Ishikawa (cell line): ENCODE data around the gene CALD1.

Experiments
- CEBPB ChIP-seq: IDR thresholded peaks from 2 replicates; pipeline ENCODE4 v1.6.1; 2012
- CREB1 ChIP-seq: IDR thresholded peaks from 2 replicates; pipeline ENCODE4 v1.6.1; 2012; ENCODE audit warnings: low read depth
- EGR1 ChIP-seq: IDR thresholded peaks from 2 replicates; pipeline ENCODE4 v1.6.1; 2012
- EP300 ChIP-seq: IDR thresholded peaks from 2 replicates; pipeline ENCODE4 v1.6.1; 2012; ENCODE audit warnings: borderline replicate concordance
- FOXM1 ChIP-seq: IDR thresholded peaks from 2 replicates; pipeline ENCODE4 v1.6.1; 2012; ENCODE audit warnings: low read depth, borderline replicate concordance
- MAX ChIP-seq: IDR thresholded peaks from 2 replicates; pipeline ENCODE4 v1.6.1; 2012
- NFIC ChIP-seq: IDR thresholded peaks from 2 replicates; pipeline ENCODE4 v1.6.1; 2012
- RAD21 ChIP-seq: IDR thresholded peaks from 2 replicates; pipeline ENCODE4 v1.6.1; 2012; ENCODE audit warnings: low read depth
- REST ChIP-seq: IDR thresholded peaks from 2 replicates; pipeline ENCODE4 v1.6.1; 2012; ENCODE audit warnings: low read depth, mild to moderate bottlenecking
- TAF1 ChIP-seq: IDR thresholded peaks from 2 replicates; pipeline ENCODE4 v1.6.1; 2012; ENCODE audit warnings: low read depth, mild to moderate bottlenecking
- TCF12 ChIP-seq: IDR thresholded peaks from 2 replicates; pipeline ENCODE4 v1.6.1; 2012; ENCODE audit warnings: low read depth
- TEAD4 ChIP-seq: IDR thresholded peaks from 2 replicates; pipeline ENCODE4 v1.6.1; 2012
- USF1 ChIP-seq: IDR thresholded peaks from 2 replicates; pipeline ENCODE4 v1.6.1; 2012
- YY1 ChIP-seq: IDR thresholded peaks from 2 replicates; pipeline ENCODE4 v1.6.1; 2012; ENCODE audit warnings: low read depth
- ZBTB7A ChIP-seq: IDR thresholded peaks from 2 replicates; pipeline ENCODE4 v1.6.1; 2012; ENCODE audit warnings: low read depth

CALD1 gene

GRCh38 chr7:134890246-134891240, 111.1 kb downstream of the CALD1 start:
- no peak for TF ChIP-seq TCF12
- TF ChIP-seq NFIC = peak; percentile 67
- TF ChIP-seq USF1 = no peak

- TF ChIP-seq RAD21 (no peak), TEAD4 (no peak), TCF12 (peak; percentile 33; the same call in 1 of the 2 replicates), ZBTB7A (no peak), CREB1 (no peak), FOXM1 (no peak), USF1 (peak; percentile 83), CEBPB (0 out of 2 replicates have a peak, but pooled peaks have one; percentile 51), MAX (peak; percentile 78), REST (no peak), TAF1 (0 out of 2 replicates have a peak, but pooled peaks have one; percentile 59), EGR1 (no peak), NFIC (0 out of 2 replicates have a peak, but pooled peaks have one; percentile 16), YY1 (no peak), EP300 (0 out of 2 replicates have a peak, but pooled peaks have one; percentile 29)
Measured at GRCh38 chr7:134891262-134891695, 111.8 kb downstream of the CALD1 start.

GRCh38 chr7:134891696-134892678, 112.6 kb downstream of the CALD1 start:
- TF ChIP-seq TAF1 (0 out of 2 replicates have a peak, but pooled peaks have one; percentile 12), TCF12 (0 out of 2 replicates have a peak, but pooled peaks have one; percentile 4), EP300 (no peak)

GRCh38 chr7:134892963-134893362, 113.5 kb downstream of the CALD1 start:
- TF ChIP-seq TAF1 = no peak
- TF ChIP-seq FOXM1 = no peak
- TF ChIP-seq YY1 = no peak
- TF ChIP-seq CEBPB = no peak
- TF ChIP-seq MAX = no peak
- no peak for TF ChIP-seq RAD21
- no peak for TF ChIP-seq TEAD4
- TF ChIP-seq ZBTB7A = no peak
- no peak for TF ChIP-seq CREB1
- no peak for TF ChIP-seq USF1
- TF ChIP-seq NFIC = no peak
- TF ChIP-seq EP300 = no peak
- TF ChIP-seq TCF12 = no peak
- TF ChIP-seq EGR1 = no peak
- TF ChIP-seq REST = no peak
